22Rv1 (cell line): ENCODE data around the gene COQ2.

Experiments used
- H3K27ac ChIP-seq: fragments of 450-650 bp; 2 replicates; pipeline ENCODE4 v1.5.1; 2017
- ZFX ChIP-seq: fragments of 450-650 bp; IDR thresholded peaks from 2 replicates; pipeline ENCODE4 v1.6.1; 2017; ENCODE audit warnings: antibody characterized with exemption, borderline replicate concordance
- TF ChIP-seq, protein P1 (sequence below): fragments of 450-650 bp; IDR thresholded peaks from 2 replicates; pipeline ENCODE4 v1.5.1; 2017; ENCODE audit warnings: mild to moderate bottlenecking

COQ2 gene

DNA sequence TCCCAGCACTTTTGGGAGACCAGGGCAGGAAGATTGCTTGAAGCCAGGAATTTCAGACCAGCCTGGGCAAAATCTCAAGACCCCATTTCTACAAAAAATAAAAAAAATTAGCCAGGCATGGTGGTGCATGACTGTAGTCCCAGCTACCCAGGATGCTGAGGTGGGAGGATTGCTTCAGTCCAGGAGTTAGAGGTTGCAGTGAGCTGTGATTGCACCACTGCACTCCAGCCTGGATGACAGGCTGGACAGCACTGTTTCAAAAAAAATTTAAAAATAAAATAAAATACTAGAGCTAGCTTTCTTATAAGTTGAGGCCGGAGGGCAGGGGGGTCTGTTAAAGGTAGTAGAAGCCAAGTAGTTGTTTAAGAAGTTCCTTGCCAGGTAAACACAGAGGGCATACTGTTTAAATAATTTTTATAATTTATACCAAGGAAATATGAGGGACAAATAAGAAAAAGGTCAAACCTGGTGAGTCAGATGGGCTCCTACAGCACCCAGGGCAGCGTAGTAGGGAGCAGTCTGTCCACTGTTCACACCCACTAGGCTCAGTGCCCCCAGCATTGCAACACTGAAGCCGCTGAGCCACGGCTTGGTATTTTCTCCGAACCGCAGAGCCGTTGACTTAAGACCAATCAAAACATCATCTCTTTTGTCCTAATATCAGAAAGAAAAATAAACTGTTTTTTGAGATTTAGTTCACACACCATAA is 17.3 kb downstream of the COQ2 start:
- no peak overlapping the region for H3K27ac ChIP-seq
- no peak for TF ChIP-seq ZFX
- TF ChIP-seq, protein P1, sequence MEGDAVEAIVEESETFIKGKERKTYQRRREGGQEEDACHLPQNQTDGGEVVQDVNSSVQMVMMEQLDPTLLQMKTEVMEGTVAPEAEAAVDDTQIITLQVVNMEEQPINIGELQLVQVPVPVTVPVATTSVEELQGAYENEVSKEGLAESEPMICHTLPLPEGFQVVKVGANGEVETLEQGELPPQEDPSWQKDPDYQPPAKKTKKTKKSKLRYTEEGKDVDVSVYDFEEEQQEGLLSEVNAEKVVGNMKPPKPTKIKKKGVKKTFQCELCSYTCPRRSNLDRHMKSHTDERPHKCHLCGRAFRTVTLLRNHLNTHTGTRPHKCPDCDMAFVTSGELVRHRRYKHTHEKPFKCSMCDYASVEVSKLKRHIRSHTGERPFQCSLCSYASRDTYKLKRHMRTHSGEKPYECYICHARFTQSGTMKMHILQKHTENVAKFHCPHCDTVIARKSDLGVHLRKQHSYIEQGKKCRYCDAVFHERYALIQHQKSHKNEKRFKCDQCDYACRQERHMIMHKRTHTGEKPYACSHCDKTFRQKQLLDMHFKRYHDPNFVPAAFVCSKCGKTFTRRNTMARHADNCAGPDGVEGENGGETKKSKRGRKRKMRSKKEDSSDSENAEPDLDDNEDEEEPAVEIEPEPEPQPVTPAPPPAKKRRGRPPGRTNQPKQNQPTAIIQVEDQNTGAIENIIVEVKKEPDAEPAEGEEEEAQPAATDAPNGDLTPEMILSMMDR: no peak

DNA sequence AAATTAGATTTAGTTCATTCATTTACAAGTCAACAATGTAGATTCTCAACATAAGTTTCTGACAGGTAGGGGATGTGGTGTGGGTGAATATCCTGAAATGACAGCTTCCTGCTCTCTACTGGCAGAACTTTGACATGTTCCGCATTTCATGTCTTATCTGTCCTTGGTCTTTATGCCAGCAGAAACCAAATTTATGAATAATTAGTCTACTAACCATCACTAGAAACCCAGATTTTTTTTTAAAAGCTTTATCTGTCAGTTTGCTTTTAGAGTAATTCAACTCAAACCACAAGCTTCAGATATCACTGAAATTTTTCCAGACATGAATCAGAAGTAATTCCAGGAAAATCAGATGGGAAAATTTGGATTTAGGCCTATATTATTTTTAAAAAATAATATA is 17.9 kb downstream of the COQ2 start:
- no peak for TF ChIP-seq ZFX
- TF ChIP-seq, protein P1: no peak
- no peak overlapping the region for H3K27ac ChIP-seq

DNA sequence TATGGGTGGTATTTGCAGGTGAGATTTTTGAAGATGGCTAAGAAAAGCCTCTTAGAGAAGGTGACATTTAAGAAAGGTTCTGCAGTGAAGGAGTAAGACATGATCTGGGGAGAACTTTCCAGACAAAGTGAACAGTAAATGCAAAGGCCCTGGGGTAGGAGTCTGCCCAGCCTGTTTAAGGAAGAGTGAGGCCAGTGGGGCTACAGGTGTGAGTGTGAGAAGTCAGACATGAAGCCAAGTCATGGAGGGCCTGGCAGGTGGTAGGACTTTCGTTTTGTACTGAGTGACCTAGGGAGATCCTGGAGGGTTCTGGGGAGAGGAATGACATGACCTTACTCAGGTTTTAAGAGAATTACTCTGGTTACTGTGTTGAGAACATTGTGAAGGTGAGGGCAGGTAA is 21.5 kb downstream of the COQ2 start:
- TF ChIP-seq ZFX: no peak
- TF ChIP-seq, protein P1: no peak

DNA sequence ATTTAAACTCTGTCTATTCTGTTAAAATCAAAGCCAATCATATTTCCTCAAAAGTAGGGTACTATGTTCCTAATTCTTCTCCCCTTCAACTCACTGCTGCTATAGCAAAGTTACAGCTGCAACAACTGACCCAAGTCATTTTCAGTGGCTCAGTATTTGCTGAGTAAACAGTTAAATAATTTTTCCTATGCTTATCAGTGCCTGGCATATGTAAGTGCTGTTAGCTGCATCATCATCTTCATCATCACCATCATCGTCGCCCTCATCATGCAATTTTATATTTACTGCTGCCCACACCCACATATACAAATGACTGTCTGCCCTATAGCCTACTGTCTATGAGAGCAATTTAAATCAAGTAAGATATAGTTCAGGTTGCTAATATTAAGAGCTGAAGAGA is 21.9 kb downstream of the COQ2 start:
- no peak for TF ChIP-seq ZFX
- TF ChIP-seq, protein P1: no peak
- no peak overlapping the region for H3K27ac ChIP-seq

More for the DNA sequence above, 21.5 kb downstream of the COQ2 start:
- H3K27ac ChIP-seq: no peak overlapping the region

DNA sequence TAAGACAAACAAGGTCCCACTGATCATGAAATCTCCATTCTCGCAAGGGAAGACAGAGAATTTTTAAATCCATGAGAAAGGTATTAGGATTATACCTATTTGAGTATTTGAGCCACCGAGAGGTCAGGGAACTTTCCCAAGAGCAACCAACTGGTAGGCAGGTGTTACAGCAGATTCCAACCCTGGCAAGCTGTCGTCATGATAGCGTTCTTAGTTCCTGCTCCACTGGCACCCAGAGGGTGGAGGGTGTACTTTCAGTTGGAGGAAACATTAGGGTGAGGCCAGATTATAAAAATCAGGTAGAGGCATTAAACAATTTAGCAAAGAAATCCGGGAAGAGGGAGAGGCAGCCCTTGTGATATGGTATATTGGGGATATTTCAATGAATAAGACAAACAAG is 23.3 kb downstream of the COQ2 start:
- H3K27ac ChIP-seq: no peak overlapping the region
- TF ChIP-seq, protein P1: no peak
- no peak for TF ChIP-seq ZFX

DNA sequence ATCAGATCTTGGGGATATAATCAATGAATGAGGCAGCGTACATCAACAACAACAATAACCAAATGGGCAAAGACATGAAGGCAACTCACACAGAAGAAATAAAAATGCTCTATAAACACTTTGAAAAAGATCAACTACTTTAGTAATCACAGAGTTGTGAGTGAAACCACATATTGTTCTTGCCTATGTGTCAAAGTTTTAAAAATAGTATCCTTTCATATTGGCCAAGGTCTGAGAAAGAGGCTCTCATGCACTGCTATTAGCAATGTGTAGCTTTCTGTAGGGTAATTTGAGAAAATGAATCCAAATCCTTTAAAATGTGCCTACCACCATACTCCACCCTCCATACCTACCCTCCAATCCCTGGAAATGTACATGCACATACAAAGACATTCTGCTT is 25.0 kb downstream of the COQ2 start:
- TF ChIP-seq, protein P1: no peak
- no peak for TF ChIP-seq ZFX
- no peak overlapping the region for H3K27ac ChIP-seq

DNA sequence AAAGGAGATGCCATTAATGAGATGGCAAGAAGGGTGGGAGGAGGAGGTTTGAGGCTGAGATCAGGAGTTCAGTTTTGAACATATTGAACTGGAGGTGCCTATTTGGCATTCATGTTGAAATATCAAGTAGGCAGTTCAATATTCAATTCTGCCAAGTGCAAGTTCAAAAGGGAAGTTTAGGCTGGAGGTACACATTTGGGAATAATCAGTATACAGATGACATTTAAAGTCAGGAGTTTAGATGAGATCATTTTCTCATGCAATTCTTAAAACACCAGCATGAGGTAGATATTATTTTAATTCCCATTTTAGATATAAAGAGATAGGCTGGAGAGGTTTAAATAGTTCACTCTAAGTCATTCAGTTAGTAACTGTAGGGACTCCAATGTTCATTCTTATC is 26.1 kb downstream of the COQ2 start:
- no peak overlapping the region for H3K27ac ChIP-seq

More for the DNA sequence above, 26.1 kb downstream of the COQ2 start:
- TF ChIP-seq ZFX: no peak
- TF ChIP-seq, protein P1: no peak
